T-helper 2 cell (primary cell): Measurements from ENCODE around the gene FHOD3.

Source experiments
- DNase-seq, 5 experiments: peaks; one replicate each; pipeline versions ENCODE4 v3.0.0 to v3.0.0-alpha.2; 2012 to 2022
- total RNA-seq, 2 donors: gene quantifications; one replicate each; lab custom pipeline; 2026; lab: John Stamatoyannopoulos, UW

The FHOD3 gene
- 0 to 0.40 reads per million in 2 donors for total RNA-seq

- DNase-seq: no peak
Observed at GRCh38 chr18:36297417-36298125, at the start of gene FHOD3. Gene FHOD3, plus strand, starts transcription at chr18:36297713. Its CDS starts 123 bp downstream, at chr18:36297836.

- DNase-seq: no peak
Observed at GRCh38 chr18:36249392-36249791, 48.1 kb upstream of the FHOD3 start.

GRCh38 chr18:36250827-36251226 is 46.7 kb upstream of the FHOD3 start:
- no peak for DNase-seq

GRCh38 chr18:36255072-36255698 is 42.3 kb upstream of the FHOD3 start:
- no peak for DNase-seq

GRCh38 chr18:36256094-36256493 is 41.4 kb upstream of the FHOD3 start:
- no peak for DNase-seq

- DNase-seq: no peak
Observed at GRCh38 chr18:36262971-36263370, 34.5 kb upstream of the FHOD3 start.

GRCh38 chr18:36264283-36264682 is 33.2 kb upstream of the FHOD3 start:
- DNase-seq: no peak

GRCh38 chr18:36265015-36265414 is 32.5 kb upstream of the FHOD3 start:
- no peak for DNase-seq

- DNase-seq: no peak
Observed at GRCh38 chr18:36269157-36269556, 28.4 kb upstream of the FHOD3 start.

GRCh38 chr18:36271153-36271552 is 26.4 kb upstream of the FHOD3 start:
- no peak for DNase-seq

GRCh38 chr18:36273347-36273746 is 24.2 kb upstream of the FHOD3 start:
- no peak for DNase-seq

- no peak for DNase-seq
Observed at GRCh38 chr18:36274083-36274715, 23.3 kb upstream of the FHOD3 start.

GRCh38 chr18:36275561-36275960 is 22.0 kb upstream of the FHOD3 start:
- no peak for DNase-seq

- DNase-seq: no peak
Observed at GRCh38 chr18:36279001-36279400, 18.5 kb upstream of the FHOD3 start.

- no peak for DNase-seq
Observed at GRCh38 chr18:36281936-36282335, 15.6 kb upstream of the FHOD3 start.

- DNase-seq: no peak
Observed at GRCh38 chr18:36283448-36283847, 14.1 kb upstream of the FHOD3 start.

- no peak for DNase-seq
Observed at GRCh38 chr18:36284268-36284667, 13.2 kb upstream of the FHOD3 start.

GRCh38 chr18:36284671-36285295 is 12.7 kb upstream of the FHOD3 start:
- DNase-seq: peak in 2 of 5 experiments; percentile 19 to 57

GRCh38 chr18:36287653-36288052 is 9.9 kb upstream of the FHOD3 start:
- no peak for DNase-seq

GRCh38 chr18:36288689-36289088 is 8.8 kb upstream of the FHOD3 start:
- DNase-seq: no peak

- no peak for DNase-seq
Observed at GRCh38 chr18:36294031-36294430, 3.5 kb upstream of the FHOD3 start.

- no peak for DNase-seq
Observed at GRCh38 chr18:36295214-36295613, 2.3 kb upstream of the FHOD3 start.

GRCh38 chr18:36295880-36296301 is 1.6 kb upstream of the FHOD3 start:
- DNase-seq: no peak
